H9 (cell line): ENCODE data around the gene DISC1. TPM values are rescaled to one million over a fixed set of nuclear protein-coding genes. Genes with fewer than 3 reads are reported as not detected.

Experiments
- DNase-seq: peaks from one replicate; pipeline ENCODE4 v3.0.0-alpha.2; 2017
- H2AFZ ChIP-seq: one replicate; pipeline ENCODE4 v1.6.1; 2013; ENCODE audit warnings: mild to moderate bottlenecking, low read length, control low read depth, moderate library complexity
- H2AK5ac ChIP-seq: 2 replicates; pipeline ENCODE4 v1.6.1; 2013; ENCODE audit warnings: low read length, control low read depth, mixed read lengths; ENCODE audit not compliant: insufficient read length
- H2BK120ac ChIP-seq: one replicate; pipeline ENCODE4 v1.6.1; 2013; ENCODE audit warnings: low read depth, mild to moderate bottlenecking, low read length, control low read depth, inconsistent platforms; ENCODE audit not compliant: poor library complexity, severe bottlenecking
- H2BK12ac ChIP-seq: 2 replicates; pipeline ENCODE4 v1.6.1; 2013; ENCODE audit warnings: low read length, control low read depth, mixed read lengths, low read depth; ENCODE audit not compliant: insufficient read length
- H2BK15ac ChIP-seq: 2 replicates; pipeline ENCODE4 v1.6.1; 2013; ENCODE audit warnings: low read depth, low read length, control low read depth
- H2BK20ac ChIP-seq: one replicate; pipeline ENCODE4 v1.6.1; 2013; ENCODE audit warnings: low read depth, mild to moderate bottlenecking, low read length, control low read depth, inconsistent platforms; ENCODE audit not compliant: poor library complexity, severe bottlenecking
- H2BK5ac ChIP-seq: 2 replicates; pipeline ENCODE4 v1.6.1; 2013; ENCODE audit warnings: low read length, control low read depth, mixed read lengths; ENCODE audit not compliant: insufficient read length
- H3K14ac ChIP-seq: 2 replicates; pipeline ENCODE4 v1.6.1; 2013; ENCODE audit warnings: low read length, control low read depth; ENCODE audit not compliant: insufficient read depth
- H3K18ac ChIP-seq: 2 replicates; pipeline ENCODE4 v1.6.1; 2013; ENCODE audit warnings: low read depth, mild to moderate bottlenecking, mixed read lengths, low read length, control low read depth; ENCODE audit not compliant: insufficient read length
- H3K23ac ChIP-seq: 2 replicates; pipeline ENCODE4 v1.6.1; 2013; ENCODE audit warnings: low read length, control low read depth, mixed read lengths, low read depth; ENCODE audit not compliant: insufficient read length
- H3K23me2 ChIP-seq: 2 replicates; pipeline ENCODE4 v1.6.1; 2013; ENCODE audit warnings: low read depth, mild to moderate bottlenecking, mixed read lengths, low read length, control low read depth; ENCODE audit not compliant: insufficient read length, poor library complexity, severe bottlenecking
- H3K27ac ChIP-seq: 2 replicates; pipeline ENCODE4 v1.5.1; 2013; ENCODE audit warnings: low read length, control low read depth, mixed read lengths, low read depth; ENCODE audit not compliant: insufficient read length
- H3K27me3 ChIP-seq: 2 replicates; pipeline ENCODE4 v1.6.1; 2013; ENCODE audit warnings: low read length, control low read depth, inconsistent platforms; ENCODE audit not compliant: insufficient read depth
- H3K4ac ChIP-seq: 2 replicates; pipeline ENCODE4 v1.6.1; 2013; ENCODE audit warnings: low read depth, mild to moderate bottlenecking, control low read depth, inconsistent platforms, low read length, moderate library complexity
- H3K4me1 ChIP-seq: 2 replicates; pipeline ENCODE4 v1.6.1; 2013; ENCODE audit warnings: low read length, control low read depth, inconsistent platforms; ENCODE audit not compliant: insufficient read depth
- H3K4me2 ChIP-seq: 2 replicates; pipeline ENCODE4 v1.6.1; 2013; ENCODE audit warnings: low read length, control low read depth, mixed read lengths; ENCODE audit not compliant: insufficient read length, insufficient read depth
- H3K56ac ChIP-seq: 2 replicates; pipeline ENCODE4 v1.6.1; 2013; ENCODE audit warnings: low read depth, mild to moderate bottlenecking, mixed read lengths, low read length, control low read depth; ENCODE audit not compliant: insufficient read length
- H3K79me1 ChIP-seq: 2 replicates; pipeline ENCODE4 v1.6.1; 2013; ENCODE audit warnings: low read depth, mild to moderate bottlenecking, moderate library complexity, low read length, control low read depth, inconsistent platforms; ENCODE audit not compliant: insufficient read depth, poor library complexity, severe bottlenecking
- H3K79me2 ChIP-seq: 2 replicates; pipeline ENCODE4 v1.6.1; 2013; ENCODE audit warnings: low read length, control low read depth, inconsistent platforms; ENCODE audit not compliant: insufficient read depth
- H3K9ac ChIP-seq: 2 replicates; pipeline ENCODE4 v1.6.1; 2013; ENCODE audit warnings: low read length, control low read depth, mixed read lengths; ENCODE audit not compliant: insufficient read length; ENCODE audit errors: extremely low read depth
- H3K9me3 ChIP-seq: one replicate; pipeline ENCODE4 v1.6.1; 2013; ENCODE audit warnings: low read depth, low read length, inconsistent platforms; ENCODE audit not compliant: control insufficient read depth
- H3T11ph ChIP-seq: one replicate; pipeline ENCODE4 v1.6.1; 2013; ENCODE audit warnings: mild to moderate bottlenecking, low read length, control low read depth, inconsistent platforms
- H4K20me1 ChIP-seq: one replicate; pipeline ENCODE4 v1.6.1; 2013; ENCODE audit not compliant: control insufficient read depth, insufficient read length, insufficient read depth
- H4K5ac ChIP-seq: 2 replicates; pipeline ENCODE4 v1.6.1; 2013; ENCODE audit warnings: low read depth, mild to moderate bottlenecking, mixed read lengths, low read length, control low read depth; ENCODE audit not compliant: insufficient read length
- H4K8ac ChIP-seq: replicated peaks from 2 replicates; pipeline ENCODE4 v1.6.1; 2013; ENCODE audit warnings: low read length, control low read depth, mixed read lengths, low read depth; ENCODE audit not compliant: insufficient read length
- H4K91ac ChIP-seq: 2 replicates; pipeline ENCODE4 v1.6.1; 2013; ENCODE audit warnings: low read depth, mild to moderate bottlenecking, moderate library complexity, mixed read lengths, low read length, control low read depth; ENCODE audit not compliant: insufficient read length
- H3K27ac Mint-ChIP-seq, 3 experiments: 2 replicates in 2 of 3; 3 replicates in 1 of 3; pipeline ENCODE4 v1.8.0; 2020 to 2021; ENCODE audit warnings: mixed read lengths in 3 of 3, mild to moderate bottlenecking in 1 of 3, moderate library complexity in 1 of 3
- H3K27me3 Mint-ChIP-seq: 2 replicates; pipeline ENCODE4 v1.8.0; 2021; ENCODE audit warnings: low read depth, mild to moderate bottlenecking, moderate library complexity, mixed read lengths
- H3K36me3 Mint-ChIP-seq, 3 experiments: 2 replicates in 2 of 3; 3 replicates in 1 of 3; pipeline ENCODE4 v1.8.0; 2020 to 2021; ENCODE audit warnings: low read depth in 3 of 3, mixed read lengths in 3 of 3; ENCODE audit not compliant: insufficient read depth in 1 of 3
- H3K4me1 Mint-ChIP-seq, 2 experiments: 2 replicates each; pipeline ENCODE4 v1.8.0; 2020; ENCODE audit warnings: mixed read lengths in 2 of 2
- H3K4me3 Mint-ChIP-seq, 2 experiments: 2 replicates in 1 of 2; 3 replicates in 1 of 2; pipeline ENCODE4 v1.8.0; 2020 to 2021; ENCODE audit warnings: mild to moderate bottlenecking in 2 of 2, mixed read lengths in 2 of 2, moderate library complexity in 1 of 2
- H3K9me3 Mint-ChIP-seq, 2 experiments: 2 replicates in 1 of 2; 3 replicates in 1 of 2; pipeline ENCODE4 v1.8.0; 2020; ENCODE audit warnings: mild to moderate bottlenecking in 2 of 2, mixed read lengths in 2 of 2, moderate library complexity in 1 of 2
- CTCF ChIP-seq: fragments of 200-600 bp; sonication (generic); conservative IDR thresholded peaks from 3 replicates; pipeline ENCODE4 v1.8.0; 2021; ENCODE audit warnings: antibody characterized with exemption, mild to moderate bottlenecking
- WGBS: extraction: QIAGEN DNeasy Blood & Tissue Kit; methylation state at CpG from one replicate; pipeline ENCODE4 v1.1.7; 2013; ENCODE audit warnings: missing lambda C conversion rate, low lambda C conversion rate, mixed read lengths; ENCODE audit not compliant: insufficient read length; ENCODE audit errors: extremely low coverage; 5-methylcytosine and 5-hydroxymethylcytosine counted together
- total RNA-seq: library from RNA; stranded (reverse); gene quantifications from 2 replicates; pipeline ENCODE4 v1.2.1, GENCODE V29; 2021

Gene DISC1
- total RNA-seq, 1 experiment from 2014 or later: 2.5 TPM

- Mint-ChIP-seq H3K4me3 (no peak overlapping the region), H3K36me3 (no peaks in the 10 kb centered on the region), H3K27ac (no peak overlapping the region), H3K9me3 (no peaks in the 10 kb centered on the region; a peak in 2 of 5 replicates), H3K27me3 (peaks cover 56% of the 10 kb centered on the region), H3K4me1 (peaks cover 5% of the 10 kb centered on the region in 2 experiments)
- no peak overlapping the region for H2BK20ac ChIP-seq
- no peaks in the 10 kb centered on the region for H3K79me1 ChIP-seq
- H3T11ph ChIP-seq: no peak overlapping the region
- no peak overlapping the region for H2BK15ac ChIP-seq
- no peak for TF ChIP-seq CTCF
- no peak for DNase-seq
- no peak overlapping the region for H4K8ac ChIP-seq
- H3K27me3 ChIP-seq: no peaks in the 10 kb centered on the region
- H3K4me1 ChIP-seq: peaks cover 2% of the 10 kb centered on the region; the same call in 1 of the 2 replicates
- no peak overlapping the region for H3K14ac ChIP-seq
- no peak overlapping the region for H2BK120ac ChIP-seq
- H4K91ac ChIP-seq: no peak overlapping the region
- no peak overlapping the region for H3K18ac ChIP-seq
- no peak overlapping the region for H3K4ac ChIP-seq
- H2BK12ac ChIP-seq: no peak overlapping the region
- no peaks in the 10 kb centered on the region for H3K23me2 ChIP-seq
- H3K79me2 ChIP-seq: no peaks in the 10 kb centered on the region
- WGBS: no CpG with 5 or more reads among the region's 4 CpGs
- no peak overlapping the region for H2AK5ac ChIP-seq
- H3K9me3 ChIP-seq: no peaks in the 10 kb centered on the region
- no peak overlapping the region for H3K4me2 ChIP-seq
- no peak overlapping the region for H4K5ac ChIP-seq
- H4K20me1 ChIP-seq: no peaks in the 10 kb centered on the region
- no peak overlapping the region for H3K56ac ChIP-seq
- H3K23ac ChIP-seq: no peak overlapping the region
- no peak overlapping the region for H3K9ac ChIP-seq
- no peak overlapping the region for H2AFZ ChIP-seq
- H3K27ac ChIP-seq: no peak overlapping the region
- H2BK5ac ChIP-seq: no peak overlapping the region
Observed at GRCh38 chr1:231606712-231607111, 19.9 kb upstream of the DISC1 start.
